Prostate gland (tissue), 2 donors: Measurements from ENCODE around the gene WASHC4. TPM values are rescaled to one million over a fixed set of nuclear protein-coding genes. Genes with fewer than 3 reads are reported as not detected.

ENCODE experiments used
- DNase-seq: peaks from one replicate; pipeline ENCODE4 v3.0.0-alpha.2; 2019; ENCODE audit warnings: low spot score
- H3K27ac ChIP-seq, 2 donors: fragments of 200-600 bp; sonication (generic); 2 replicates each; pipeline ENCODE4 v1.5.1; 2017 to 2019
- H3K27me3 ChIP-seq: fragments of 200-600 bp; sonication (generic); replicated peaks from 2 replicates; pipeline ENCODE4 v1.5.1; 2019; ENCODE audit not compliant: insufficient read depth
- H3K36me3 ChIP-seq, 2 donors: fragments of 200-600 bp; sonication (generic); 1 replicate in 1 of 2; 2 replicates in 1 of 2; pipeline versions ENCODE4 v1.5.1 to v1.8.1; 2017 to 2019
- H3K4me1 ChIP-seq: fragments of 200-600 bp; sonication (generic); replicated peaks from 2 replicates; pipeline ENCODE4 v1.5.1; 2019
- H3K4me3 ChIP-seq, 2 donors: fragments of 200-600 bp; sonication (generic); 2 replicates each; pipeline ENCODE4 v1.5.1; 2017 to 2019
- H3K9me3 ChIP-seq: fragments of 200-600 bp; sonication (generic); 2 replicates; pipeline ENCODE4 v1.5.1; 2017
- CTCF ChIP-seq, 4 experiments: fragments of 200-600 bp in 2 of 4; fragments of 450-650 bp in 2 of 4; sonication (generic) in 2 of 4; IDR thresholded peaks; 1 replicate in 3 of 4; 2 replicates in 1 of 4; pipeline ENCODE4 v1.5.1; 2016 to 2019; ENCODE audit warnings: antibody characterized with exemption in 4 of 4, mild to moderate bottlenecking in 2 of 4, moderate library complexity in 2 of 4
- POLR2A ChIP-seq: fragments of 450-650 bp; IDR thresholded peaks from one replicate; pipeline ENCODE4 v1.6.1; 2016; ENCODE audit warnings: antibody characterized with exemption, mild to moderate bottlenecking
- POLR2AphosphoS5 ChIP-seq: sonication (generic); formaldehyde crosslinking; IDR thresholded peaks from one replicate; pipeline ENCODE4 v1.6.1; 2017; ENCODE audit warnings: antibody characterized with exemption
- WGBS: methylation state at CpG from one replicate; pipeline ENCODE4 v1.1.5; 2018; 5-methylcytosine and 5-hydroxymethylcytosine counted together
- intact Hi-C: fragments of 100-400 bp; cut with DNase I; formaldehyde crosslinking; loops from one replicate; pipeline ENCODE4 v1.14.2; 2022
- total RNA-seq, 2 donors: library from RNA; depleted of rRNA; stranded (reverse); fragments of >200 nt; gene quantifications; one replicate each; pipeline ENCODE4 v1.1.0, GENCODE V29; 2016

Gene WASHC4
- 10 to 100 TPM; 30.6 to 31.2 TPM for total RNA-seq

GRCh38 chr12:105107494-105108371 is at the start of gene WASHC4:
WASHC4 (plus strand) TSS chr12:105107731; CDS start chr12:105107801, 70 bp downstream.
- H3K36me3 ChIP-seq, result no peaks in the 10 kb centered on the region
- peak within 1 kb of the TSS; percentile 83 to 97 for H3K4me3 ChIP-seq
- DNase-seq, result peak; percentile 95
- intact Hi-C loops, result loop anchor here (5.0 kb wide), 1 partner anchor 275 kb away; no protein-coding TSS in a partner anchor
- no peaks in the 10 kb centered on the region for H3K4me1 ChIP-seq
- H3K27me3 ChIP-seq, result no peaks in the 10 kb centered on the region
- under 1% methylated on average over 57 of the region's 85 CpGs for WGBS
- peak within 1 kb of the TSS; percentile 95 to 96 for H3K27ac ChIP-seq
- TF ChIP-seq POLR2A (peak; percentile 96), CTCF (IDR thresholded peaks at IDR 0.05) (peak in 1 of 4 experiments; percentile 22), POLR2AphosphoS5 (peak; percentile 87)
- H3K9me3 ChIP-seq, result no peaks in the 10 kb centered on the region

- Histone ChIP-seq H3K4me3 (no peak overlapping the region), H3K4me1 (no peaks in the 10 kb centered on the region), H3K27ac (no peak overlapping the region), H3K36me3 (no peaks in the 10 kb centered on the region), H3K9me3 (no peaks in the 10 kb centered on the region), H3K27me3 (no peaks in the 10 kb centered on the region)
- DNase-seq, result no peak
- 93% methylated on average over 11 of the region's 11 CpGs for WGBS
- no peak for TF ChIP-seq POLR2A
- TF ChIP-seq CTCF (IDR thresholded peaks at IDR 0.05), result no peak
- no peak for TF ChIP-seq POLR2AphosphoS5
- intact Hi-C loops, result no loop called here
Observed at GRCh38 chr12:105060715-105061378, 46.7 kb upstream of the WASHC4 start.

- H3K4me1 ChIP-seq, result no peaks in the 10 kb centered on the region
- no peaks in the 10 kb centered on the region for H3K36me3 ChIP-seq
- no peak overlapping the region for H3K27ac ChIP-seq
- H3K4me3 ChIP-seq, result no peak overlapping the region
- TF ChIP-seq POLR2A (no peak), CTCF (IDR thresholded peaks at IDR 0.05) (no peak), POLR2AphosphoS5 (no peak)
- no peak for DNase-seq
- intact Hi-C loops, result no loop called here
- H3K27me3 ChIP-seq, result no peaks in the 10 kb centered on the region
- WGBS, result 55% methylated on average over 7 of the region's 7 CpGs
- H3K9me3 ChIP-seq, result no peaks in the 10 kb centered on the region
Observed at GRCh38 chr12:105064564-105065178, 42.9 kb upstream of the WASHC4 start.

GRCh38 chr12:105067511-105068031 is 40.0 kb upstream of the WASHC4 start:
- no peaks in the 10 kb centered on the region for H3K36me3 ChIP-seq
- DNase-seq, result no peak
- no peaks in the 10 kb centered on the region for H3K9me3 ChIP-seq
- TF ChIP-seq CTCF (IDR thresholded peaks at IDR 0.05) (no peak), POLR2AphosphoS5 (no peak), POLR2A (no peak)
- intact Hi-C loops, result no loop called here
- 61% methylated on average over 6 of the region's 6 CpGs for WGBS
- no peak overlapping the region for H3K27ac ChIP-seq
- H3K27me3 ChIP-seq, result no peaks in the 10 kb centered on the region
- no peak overlapping the region for H3K4me3 ChIP-seq
- no peaks in the 10 kb centered on the region for H3K4me1 ChIP-seq
